Body of pancreas (tissue), 4 donors: ENCODE measurements around the gene DOCK2. TPM values are rescaled to one million over a fixed set of nuclear protein-coding genes. Genes with fewer than 3 reads are reported as not detected.
"Not testable (repeated sequence)": the region's sequence is repeated elsewhere in the genome, so short reads cannot be mapped to it uniquely, and the experiment has no call there.

ENCODE experiments used
- ATAC-seq: fragments of 150-250 bp; one replicate; pipeline ENCODE4 v1.9.1; 2016
- DNase-seq, 4 donors: peaks; one replicate each; pipeline ENCODE4 v3.0.0-alpha.2; 2019
- H3K27ac ChIP-seq, 4 donors: fragments of 200-600 bp; sonication (generic); 1 replicate in 3 of 4; 2 replicates in 1 of 4; pipeline versions ENCODE4 v1.5.1 to v1.6.1; 2016 to 2019; ENCODE audit warnings: mild to moderate bottlenecking in 1 of 4, mixed read lengths in 1 of 4, moderate library complexity in 1 of 4
- H3K27me3 ChIP-seq, 2 donors: fragments of 200-600 bp; sonication (generic); one replicate each; pipeline ENCODE4 v1.6.0; 2016; ENCODE audit warnings: mild to moderate bottlenecking in 1 of 2
- H3K36me3 ChIP-seq, 2 donors: fragments of 200-600 bp; sonication (generic); replicated peaks in 1 of 2; 2 replicates each; pipeline ENCODE4 v1.5.1; 2016; ENCODE audit warnings: low read depth in 2 of 2; ENCODE audit not compliant: insufficient read depth in 1 of 2
- H3K4me1 ChIP-seq: fragments of 200-600 bp; sonication (generic); one replicate; pipeline ENCODE4 v1.6.0; 2016
- H3K4me3 ChIP-seq, 2 donors: fragments of 200-600 bp; sonication (generic); 1 replicate in 1 of 2; 2 replicates in 1 of 2; pipeline ENCODE4 v1.5.1; 2016 to 2019
- H3K9me3 ChIP-seq, 3 donors: fragments of 200-600 bp; sonication (generic); 1 replicate in 2 of 3; 2 replicates in 1 of 3; pipeline ENCODE4 v1.5.1; 2016
- POLR2A ChIP-seq, 3 donors: fragments of 450-650 bp; IDR thresholded peaks; one replicate each; pipeline ENCODE4 v1.6.1; 2016; ENCODE audit warnings: antibody characterized with exemption in 3 of 3, mild to moderate bottlenecking in 2 of 3
- WGBS, 2 donors: methylation state at CpG; one replicate each; pipeline ENCODE4 v1.1.5; 2017; 5-methylcytosine and 5-hydroxymethylcytosine counted together
- intact Hi-C: fragments of 100-400 bp; cut with DNase I; formaldehyde crosslinking; loops from one replicate; pipeline ENCODE4 v1.15.1; 2023
- total RNA-seq, 2 donors: library from RNA; depleted of rRNA; stranded (reverse); fragments of >200 nt; gene quantifications; one replicate each; pipeline ENCODE4 v1.1.0, GENCODE V29; 2016
- TF ChIP-seq, protein P1 (sequence below), 7 experiments: fragments of 450-650 bp in 4 of 7; fragments of 200-600 bp in 3 of 7; sonication (generic) in 3 of 7; IDR thresholded peaks; one replicate each; pipeline ENCODE4 v1.5.1; 2016 to 2019; ENCODE audit warnings: antibody characterized with exemption in 7 of 7

Gene DOCK2
- total RNA-seq, 2 donors from 2014 or later = 3.1 to 7.6 TPM

DNA sequence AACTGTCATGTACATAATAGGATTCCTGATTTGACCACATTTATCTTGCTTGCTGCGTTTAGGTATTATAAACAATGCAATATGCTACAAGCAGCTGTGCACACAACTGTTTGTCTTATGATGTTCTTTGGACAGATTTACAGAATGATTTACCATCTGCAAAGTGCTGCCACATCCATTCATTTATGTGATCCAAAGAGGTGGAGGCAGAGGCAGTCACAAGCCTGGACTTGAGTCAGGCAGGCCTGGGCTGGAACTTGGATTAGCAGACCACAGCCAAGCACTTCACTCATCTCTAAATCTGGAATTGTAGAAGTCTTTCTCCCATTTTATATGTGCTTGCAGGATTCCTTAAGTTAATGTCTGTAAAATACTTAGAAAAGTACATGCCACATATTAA, 194.3 kb downstream of the DOCK2 start:
- H3K4me3 ChIP-seq = no peak overlapping the region
- WGBS, 2 donors = 24 to 32% methylated on average over 1 of the region's 1 CpG
- DNase-seq (no peak), ATAC-seq (no peak)
- no peak overlapping the region for H3K27ac ChIP-seq
- no peaks in the 10 kb centered on the region for H3K36me3 ChIP-seq
- TF ChIP-seq, protein P1, sequence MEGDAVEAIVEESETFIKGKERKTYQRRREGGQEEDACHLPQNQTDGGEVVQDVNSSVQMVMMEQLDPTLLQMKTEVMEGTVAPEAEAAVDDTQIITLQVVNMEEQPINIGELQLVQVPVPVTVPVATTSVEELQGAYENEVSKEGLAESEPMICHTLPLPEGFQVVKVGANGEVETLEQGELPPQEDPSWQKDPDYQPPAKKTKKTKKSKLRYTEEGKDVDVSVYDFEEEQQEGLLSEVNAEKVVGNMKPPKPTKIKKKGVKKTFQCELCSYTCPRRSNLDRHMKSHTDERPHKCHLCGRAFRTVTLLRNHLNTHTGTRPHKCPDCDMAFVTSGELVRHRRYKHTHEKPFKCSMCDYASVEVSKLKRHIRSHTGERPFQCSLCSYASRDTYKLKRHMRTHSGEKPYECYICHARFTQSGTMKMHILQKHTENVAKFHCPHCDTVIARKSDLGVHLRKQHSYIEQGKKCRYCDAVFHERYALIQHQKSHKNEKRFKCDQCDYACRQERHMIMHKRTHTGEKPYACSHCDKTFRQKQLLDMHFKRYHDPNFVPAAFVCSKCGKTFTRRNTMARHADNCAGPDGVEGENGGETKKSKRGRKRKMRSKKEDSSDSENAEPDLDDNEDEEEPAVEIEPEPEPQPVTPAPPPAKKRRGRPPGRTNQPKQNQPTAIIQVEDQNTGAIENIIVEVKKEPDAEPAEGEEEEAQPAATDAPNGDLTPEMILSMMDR (IDR thresholded peaks at IDR 0.05) = no peak
- TF ChIP-seq POLR2A (IDR thresholded peaks at IDR 0.05) = no peak
- no peaks in the 10 kb centered on the region for H3K9me3 ChIP-seq
- H3K27me3 ChIP-seq = no peaks in the 10 kb centered on the region
- intact Hi-C loops = no loop called here
- H3K4me1 ChIP-seq = no peaks in the 10 kb centered on the region

DNA sequence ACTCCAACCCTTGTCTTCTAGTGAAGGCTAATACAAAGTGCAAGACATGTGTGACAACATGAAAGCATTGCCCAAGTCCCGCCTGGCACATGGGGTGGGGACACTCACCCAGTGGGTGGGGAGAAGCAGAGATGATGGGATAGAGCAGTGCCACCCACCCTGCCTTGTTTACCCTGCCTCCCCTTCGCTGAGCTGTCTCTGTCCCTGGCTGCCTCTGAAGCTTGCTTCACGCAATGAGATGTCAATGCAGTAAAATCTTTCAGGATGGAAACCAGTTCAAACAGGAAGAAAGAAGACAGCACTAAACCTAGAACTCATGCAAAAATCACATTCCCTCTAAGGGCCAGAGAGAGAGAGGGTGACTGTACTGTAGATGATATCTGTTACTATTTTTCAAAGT, 195.2 kb downstream of the DOCK2 start:
- WGBS, 2 donors = 77 to 93% methylated on average over 3 of the region's 3 CpGs
- intact Hi-C loops = no loop called here
- TF ChIP-seq, protein P1 (IDR thresholded peaks at IDR 0.05) = no peak
- no peak for TF ChIP-seq POLR2A (IDR thresholded peaks at IDR 0.05)
- H3K27ac ChIP-seq = no peak overlapping the region
- no peaks in the 10 kb centered on the region for H3K9me3 ChIP-seq
- no peaks in the 10 kb centered on the region for H3K27me3 ChIP-seq
- H3K36me3 ChIP-seq = no peaks in the 10 kb centered on the region
- H3K4me1 ChIP-seq = no peaks in the 10 kb centered on the region
- ATAC-seq (no peak), DNase-seq (no peak)
- H3K4me3 ChIP-seq = no peak overlapping the region

GRCh38 chr5:169832845-169833244, 195.8 kb downstream of the DOCK2 start:
- TF ChIP-seq, protein P1 (IDR thresholded peaks at IDR 0.05) = no peak
- TF ChIP-seq POLR2A (IDR thresholded peaks at IDR 0.05) = no peak
- intact Hi-C loops = no loop called here
- Histone ChIP-seq H3K4me3 (no peak overlapping the region), H3K36me3 (no peaks in the 10 kb centered on the region), H3K9me3 (no peaks in the 10 kb centered on the region), H3K4me1 (no peaks in the 10 kb centered on the region), H3K27me3 (no peaks in the 10 kb centered on the region), H3K27ac (no peak overlapping the region)
- ATAC-seq = no peak
- DNase-seq = no peak

DNA sequence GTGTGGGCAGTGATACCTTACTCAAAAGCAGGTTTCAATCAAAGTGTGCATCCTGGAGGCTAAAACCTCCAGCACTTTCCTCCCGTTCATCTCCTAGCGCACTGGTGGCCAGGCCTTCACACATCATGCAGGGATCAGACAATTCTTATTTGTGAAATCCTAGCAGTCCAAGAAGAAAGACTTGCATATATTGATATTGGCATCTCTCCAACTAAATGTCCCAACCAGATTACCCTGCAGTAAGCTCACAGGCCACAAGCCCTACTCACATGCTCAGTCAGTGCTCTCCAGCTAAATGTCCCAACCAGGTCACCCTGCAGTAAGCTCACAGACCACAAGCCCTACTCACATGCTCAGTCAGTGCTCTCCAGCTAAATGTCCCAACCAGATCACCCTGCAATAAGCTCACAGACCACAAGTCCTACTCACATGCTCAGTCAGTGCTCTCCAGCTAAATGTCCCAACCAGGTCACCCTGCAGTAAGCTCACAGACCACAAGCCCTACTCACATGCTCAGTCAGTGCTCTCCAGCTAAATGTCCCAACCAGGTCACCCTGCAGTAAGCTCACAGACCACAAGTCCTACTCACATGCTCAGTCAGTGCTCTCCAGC, 196.7 kb downstream of the DOCK2 start:
- H3K4me3 ChIP-seq, H3K4me1 ChIP-seq, DNase-seq, intact Hi-C loops, H3K27me3 ChIP-seq, H3K9me3 ChIP-seq, H3K27ac ChIP-seq, ATAC-seq, H3K36me3 ChIP-seq: not testable (repeated sequence)
- WGBS, 2 donors = 88 to 89% methylated on average over 2 of the region's 2 CpGs

- ATAC-seq, H3K4me3 ChIP-seq, DNase-seq, intact Hi-C loops, H3K4me1 ChIP-seq, H3K9me3 ChIP-seq, H3K27ac ChIP-seq, H3K27me3 ChIP-seq, H3K36me3 ChIP-seq: not testable (repeated sequence)
- WGBS, 2 donors = 71% methylated on average over 1 of the region's 1 CpG; no CpG with 5 or more reads in 1 of the 2 donors
Observed at GRCh38 chr5:169834540-169834939, 197.5 kb downstream of the DOCK2 start.

DNA sequence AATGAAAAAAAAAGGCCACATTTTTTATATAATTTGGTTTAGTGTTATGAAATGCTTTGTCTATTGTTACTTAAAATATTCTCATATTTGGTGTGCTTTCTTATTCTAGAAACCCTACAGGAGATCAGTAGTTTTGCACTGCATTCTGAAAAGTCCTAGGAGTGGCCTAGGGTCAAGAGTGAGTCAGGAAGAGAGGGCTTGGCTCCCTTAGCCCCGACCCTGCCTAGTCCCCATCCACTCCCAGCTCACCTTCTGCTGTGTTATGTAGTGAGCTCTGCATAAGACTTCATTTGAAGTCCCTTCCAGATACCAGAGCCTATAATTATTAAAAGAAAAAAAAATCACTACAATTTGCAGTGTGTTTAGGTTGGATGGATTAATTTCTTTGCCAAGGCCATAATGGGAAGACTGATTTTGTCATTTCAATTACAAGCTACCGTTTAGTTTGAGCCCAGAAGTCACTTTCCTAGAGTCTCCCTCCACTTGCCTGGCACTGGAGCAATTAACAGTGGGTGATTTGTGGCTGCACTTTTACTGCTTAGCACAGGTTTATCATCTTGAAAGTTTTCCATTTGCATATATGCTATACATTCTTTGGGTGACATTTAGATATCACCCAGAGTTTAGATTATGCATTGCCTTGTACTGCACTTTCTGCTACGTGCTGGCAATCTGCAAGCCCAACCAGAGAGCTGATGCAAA, 199.9 kb downstream of the DOCK2 start:
- Histone ChIP-seq H3K27me3 (no peaks in the 10 kb centered on the region), H3K36me3 (no peaks in the 10 kb centered on the region), H3K4me3 (no peak overlapping the region), H3K4me1 (no peaks in the 10 kb centered on the region), H3K9me3 (no peaks in the 10 kb centered on the region), H3K27ac (no peak overlapping the region)
- ATAC-seq (no peak), DNase-seq (no peak)
- TF ChIP-seq, protein P1 (IDR thresholded peaks at IDR 0.05) = no peak
- no peak for TF ChIP-seq POLR2A (IDR thresholded peaks at IDR 0.05)
- intact Hi-C loops = no loop called here
- 31 to 43% methylated on average over 3 of the region's 3 CpGs for WGBS, 2 donors
